PFSK-1 (cell line): ENCODE results near the gene PLEKHH3.
A peak's percentile ranks its signal among the peaks of the same experiment; 100 is the strongest.

Experiments used
- FOXP2 ChIP-seq: optimal IDR thresholded peaks from 2 replicates; pipeline ENCODE3; 2011; ENCODE audit warnings: borderline replicate concordance, control low read depth, inconsistent platforms; ENCODE audit not compliant: insufficient read depth; ENCODE audit errors: extremely low read length, extremely low read depth
- POLR2AphosphoS5 ChIP-seq: IDR thresholded peaks from 2 replicates; pipeline ENCODE4 v1.6.1; 2012; ENCODE audit warnings: low read depth, mild to moderate bottlenecking, control low read depth, low read length, moderate library complexity
- REST ChIP-seq, 2 experiments: IDR thresholded peaks; 2 replicates each; pipeline versions ENCODE4 v1.6.1 to v1.8.0; 2011 to 2012; ENCODE audit warnings: low read depth in 2 of 2, low read length in 2 of 2, control low read depth in 1 of 2, inconsistent platforms in 1 of 2, mild to moderate bottlenecking in 1 of 2, moderate library complexity in 1 of 2; ENCODE audit not compliant: insufficient read depth in 1 of 2
- SIN3A ChIP-seq: IDR thresholded peaks from 2 replicates; pipeline ENCODE4 v1.6.1; 2012; ENCODE audit warnings: mild to moderate bottlenecking, low read length, moderate library complexity, borderline replicate concordance; ENCODE audit not compliant: insufficient read depth
- TAF1 ChIP-seq: IDR thresholded peaks from 2 replicates; pipeline ENCODE4 v1.6.1; 2012; ENCODE audit warnings: low read length, control low read depth, borderline replicate concordance; ENCODE audit not compliant: insufficient read depth

Gene PLEKHH3

GRCh38 chr17:42653179-42654124, 23.3 kb downstream of the PLEKHH3 start:
- TF ChIP-seq TAF1 (0 out of 2 replicates have a peak, but pooled peaks have one; percentile 53), FOXP2 (no peak), POLR2AphosphoS5 (peak; percentile 26; the same call in 1 of the 2 replicates), REST (IDR thresholded peaks at IDR 0.05; ENCODE audit: insufficient read depth in 1 of 2, low read depth in 2 of 2, low read length in 2 of 2) (peak in 1 of 2 experiments; percentile 51; a peak in 1 of 4 replicates), SIN3A (no peak)

DNA sequence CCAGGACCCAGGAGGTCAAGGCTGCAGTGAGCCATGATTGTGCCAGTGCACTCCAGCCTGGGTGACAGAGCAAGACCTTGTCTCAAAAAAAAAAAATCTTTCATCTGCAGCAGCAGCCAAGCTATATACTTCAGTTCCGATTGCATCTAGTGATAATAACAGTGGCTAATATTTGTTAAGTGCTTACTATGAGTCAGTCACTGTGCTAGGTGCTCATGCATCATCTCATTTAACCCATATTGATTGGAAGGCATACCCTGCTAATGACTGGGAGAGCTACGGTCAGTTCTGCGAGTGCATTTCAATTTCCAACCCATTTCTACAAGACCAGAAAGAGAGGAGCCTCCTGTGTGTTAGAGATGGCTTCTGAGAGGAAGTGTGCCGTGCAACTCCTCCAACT, 25.4 kb downstream of the PLEKHH3 start:
- TF ChIP-seq SIN3A (no peak), REST (IDR thresholded peaks at IDR 0.05; ENCODE audit: insufficient read depth in 1 of 2, low read depth in 2 of 2, low read length in 2 of 2) (no peak)

- TF ChIP-seq REST (IDR thresholded peaks at IDR 0.05; ENCODE audit: insufficient read depth in 1 of 2, low read depth in 2 of 2, low read length in 2 of 2) (no peak), FOXP2 (no peak), SIN3A (no peak), POLR2AphosphoS5 (no peak), TAF1 (no peak)
These were observed 29.0 kb downstream of the PLEKHH3 start for GRCh38 chr17:42647778-42648177.

GRCh38 chr17:42642336-42642735, 34.5 kb downstream of the PLEKHH3 start:
- TF ChIP-seq REST (IDR thresholded peaks at IDR 0.05; ENCODE audit: insufficient read depth in 1 of 2, low read depth in 2 of 2, low read length in 2 of 2) (no peak), POLR2AphosphoS5 (no peak), FOXP2 (no peak), TAF1 (no peak), SIN3A (no peak)

DNA sequence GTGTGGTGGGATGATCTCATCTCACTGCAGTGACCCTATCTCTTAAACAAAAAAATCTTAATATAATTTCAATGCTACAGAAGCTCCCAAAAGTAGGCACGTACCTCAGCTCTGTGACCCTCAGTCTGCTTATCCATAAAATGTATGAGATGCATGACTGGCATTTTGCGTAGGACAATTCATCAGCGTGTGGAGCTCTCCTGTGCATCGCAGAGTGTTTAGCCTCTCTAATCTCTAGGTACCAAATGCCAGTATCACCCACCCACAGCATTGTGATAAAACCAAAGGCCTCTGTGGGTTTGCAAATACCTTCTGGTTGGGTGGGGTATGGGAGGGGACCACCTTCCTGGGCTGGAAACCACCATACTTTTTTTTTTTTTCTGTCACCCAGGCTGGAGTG, 36.7 kb downstream of the PLEKHH3 start:
- TF ChIP-seq REST (IDR thresholded peaks at IDR 0.05; ENCODE audit: insufficient read depth in 1 of 2, low read depth in 2 of 2, low read length in 2 of 2): no peak
- TF ChIP-seq FOXP2: no peak
- no peak for TF ChIP-seq TAF1
- no peak for TF ChIP-seq SIN3A
- no peak for TF ChIP-seq POLR2AphosphoS5
